RWPE1 (cell line): ENCODE data around the gene ZSCAN18.

Source experiments
- CTCF ChIA-PET: fragments of 350-600 bp; sonication (Branson Sonifier 250); formaldehyde crosslinking; extraction: SDS; loops from one replicate; lab custom pipeline; 2021; lab: Yijun Ruan, JAX
- POLR2A ChIA-PET: fragments of 400-600 bp; formaldehyde crosslinking; extraction: SDS; loops from one replicate; lab custom pipeline; 2020; ENCODE audit warnings: antibody characterized with exemption; ENCODE audit not compliant: low non-redundant PET; lab: Yijun Ruan, JAX
- DNase-seq: peaks from one replicate; pipeline ENCODE4 v3.0.0; 2012; ENCODE audit warnings: low spot score
- H3K27ac ChIP-seq: fragments of 450-650 bp; 2 replicates; pipeline ENCODE4 v1.5.1; 2017
- CTCF ChIP-seq: fragments of 450-650 bp; conservative IDR thresholded peaks from 2 replicates; pipeline ENCODE4 v1.5.1; 2017; ENCODE audit warnings: low read depth, mild to moderate bottlenecking

The ZSCAN18 gene

GRCh38 chr19:58088521-58089052, 9.4 kb downstream of the ZSCAN18 start:
- H3K27ac ChIP-seq, result no peak overlapping the region
- no peak for DNase-seq
- CTCF ChIA-PET, result no interaction called here
- TF ChIP-seq CTCF, result no peak
- POLR2A ChIA-PET, result no interaction called here

GRCh38 chr19:58086825-58087710, 11.0 kb downstream of the ZSCAN18 start:
- CTCF ChIA-PET, result no interaction called here
- POLR2A ChIA-PET, result no interaction called here
- no peak for DNase-seq
- no peak for TF ChIP-seq CTCF
- H3K27ac ChIP-seq, result no peak overlapping the region

- CTCF ChIA-PET, result no interaction called here
These were observed 12.6 kb downstream of the ZSCAN18 start for GRCh38 chr19:58085348-58085875.

GRCh38 chr19:58084596-58085347, 13.3 kb downstream of the ZSCAN18 start:
- ChIA-PET CTCF (no interaction called here), POLR2A (interaction anchor here (0.5 kb wide), 1 partner anchor 8 kb away, joined by 3 read pairs; no protein-coding TSS in a partner anchor)
- H3K27ac ChIP-seq, result no peak overlapping the region
- TF ChIP-seq CTCF, result no peak
- no peak for DNase-seq

More at GRCh38 chr19:58085348-58085875, 12.6 kb downstream of the ZSCAN18 start:
- no peak for TF ChIP-seq CTCF
- no peak overlapping the region for H3K27ac ChIP-seq
- POLR2A ChIA-PET, result no interaction called here
- DNase-seq, result no peak

- ChIA-PET CTCF (no interaction called here), POLR2A (no interaction called here)
- TF ChIP-seq CTCF, result no peak
- no peak for DNase-seq
- no peak overlapping the region for H3K27ac ChIP-seq
These were observed 15.0 kb downstream of the ZSCAN18 start for GRCh38 chr19:58083021-58083420.

GRCh38 chr19:58079792-58080191, 18.2 kb downstream of the ZSCAN18 start:
- no peak overlapping the region for H3K27ac ChIP-seq
- no peak for TF ChIP-seq CTCF
- DNase-seq, result no peak
- ChIA-PET POLR2A (no interaction called here), CTCF (no interaction called here)
